ENCODE measurements around the gene CA12.

Gene CA12

GRCh38 chr15:63373866-63374548, 7.6 kb downstream of the CA12 start:
- TF ChIP-seq, protein P1, sequence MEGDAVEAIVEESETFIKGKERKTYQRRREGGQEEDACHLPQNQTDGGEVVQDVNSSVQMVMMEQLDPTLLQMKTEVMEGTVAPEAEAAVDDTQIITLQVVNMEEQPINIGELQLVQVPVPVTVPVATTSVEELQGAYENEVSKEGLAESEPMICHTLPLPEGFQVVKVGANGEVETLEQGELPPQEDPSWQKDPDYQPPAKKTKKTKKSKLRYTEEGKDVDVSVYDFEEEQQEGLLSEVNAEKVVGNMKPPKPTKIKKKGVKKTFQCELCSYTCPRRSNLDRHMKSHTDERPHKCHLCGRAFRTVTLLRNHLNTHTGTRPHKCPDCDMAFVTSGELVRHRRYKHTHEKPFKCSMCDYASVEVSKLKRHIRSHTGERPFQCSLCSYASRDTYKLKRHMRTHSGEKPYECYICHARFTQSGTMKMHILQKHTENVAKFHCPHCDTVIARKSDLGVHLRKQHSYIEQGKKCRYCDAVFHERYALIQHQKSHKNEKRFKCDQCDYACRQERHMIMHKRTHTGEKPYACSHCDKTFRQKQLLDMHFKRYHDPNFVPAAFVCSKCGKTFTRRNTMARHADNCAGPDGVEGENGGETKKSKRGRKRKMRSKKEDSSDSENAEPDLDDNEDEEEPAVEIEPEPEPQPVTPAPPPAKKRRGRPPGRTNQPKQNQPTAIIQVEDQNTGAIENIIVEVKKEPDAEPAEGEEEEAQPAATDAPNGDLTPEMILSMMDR (IDR thresholded peaks at IDR 0.05; ENCODE audit: insufficient read depth, low read length) = no peak
- TF ChIP-seq REST (IDR thresholded peaks at IDR 0.05; ENCODE audit: insufficient replicate concordance, low read depth) = no peak
- TF ChIP-seq GABPA (IDR thresholded peaks at IDR 0.05; ENCODE audit: low read depth) = no peak
- no peak for TF ChIP-seq POLR2AphosphoS5 (IDR thresholded peaks at IDR 0.05; ENCODE audit: low read depth)
- TF ChIP-seq SPI1 (IDR thresholded peaks at IDR 0.05; ENCODE audit: borderline replicate concordance, low read depth) = no peak
- Histone ChIP-seq H3K27me3 (ENCODE audit: insufficient read depth, poor library complexity, severe bottlenecking) (no peaks in the 10 kb centered on the region), H3K4me3 (replicated peaks; ENCODE audit: insufficient read depth, low read length) (no peak overlapping the region), H3K27ac (replicated peaks) (no peak overlapping the region)
- DNase-seq (ENCODE audit: low read depth in 1 of 2, low spot score in 1 of 2) = no peak

- H3K27me3 ChIP-seq (ENCODE audit: insufficient read depth, poor library complexity, severe bottlenecking) = no peaks in the 10 kb centered on the region
- TF ChIP-seq SPI1 (IDR thresholded peaks at IDR 0.05; ENCODE audit: borderline replicate concordance, low read depth) = no peak
- H3K4me3 ChIP-seq (replicated peaks; ENCODE audit: insufficient read depth, low read length) = no peak overlapping the region
- no peak for DNase-seq (ENCODE audit: low read depth in 1 of 2, low spot score in 1 of 2)
- no peak overlapping the region for H3K27ac ChIP-seq (replicated peaks)
Measured at GRCh38 chr15:63373330-63373729, 8.3 kb downstream of the CA12 start.

DNA sequence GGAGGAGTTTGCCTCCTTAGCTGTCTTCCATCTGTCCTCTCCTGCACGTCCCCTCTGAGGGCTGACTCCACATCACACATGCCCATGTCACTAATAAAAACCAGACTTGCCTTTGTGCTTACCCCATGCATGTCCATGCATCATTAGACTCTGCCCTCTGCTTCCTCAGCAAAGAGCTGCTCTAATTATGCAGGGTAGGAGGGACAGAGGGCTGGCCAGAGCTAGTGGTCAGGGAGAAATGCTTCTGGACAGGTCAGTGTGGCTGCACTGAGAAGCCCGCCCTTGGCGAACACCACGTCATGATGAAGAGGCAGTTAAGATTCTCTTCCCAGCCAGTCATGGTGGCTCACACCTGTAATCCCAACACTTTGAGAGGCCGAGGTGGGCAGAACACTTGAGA, 8.9 kb downstream of the CA12 start:
- H3K4me3 ChIP-seq (replicated peaks; ENCODE audit: insufficient read depth, low read length) = no peak overlapping the region
- no peak overlapping the region for H3K27ac ChIP-seq (replicated peaks)
- DNase-seq (ENCODE audit: low read depth in 1 of 2, low spot score in 1 of 2) = no peak
- no peaks in the 10 kb centered on the region for H3K27me3 ChIP-seq (ENCODE audit: insufficient read depth, poor library complexity, severe bottlenecking)
- TF ChIP-seq, protein P1 (IDR thresholded peaks at IDR 0.05; ENCODE audit: insufficient read depth, low read length) = no peak

GRCh38 chr15:63372018-63372705, 9.5 kb downstream of the CA12 start:
- no peak for TF ChIP-seq POLR2AphosphoS5 (IDR thresholded peaks at IDR 0.05; ENCODE audit: low read depth)
- TF ChIP-seq, protein P1 (IDR thresholded peaks at IDR 0.05; ENCODE audit: insufficient read depth, low read length) = no peak
- TF ChIP-seq GABPA (IDR thresholded peaks at IDR 0.05; ENCODE audit: low read depth) = no peak
- no peak for TF ChIP-seq SPI1 (IDR thresholded peaks at IDR 0.05; ENCODE audit: borderline replicate concordance, low read depth)
- no peak for TF ChIP-seq REST (IDR thresholded peaks at IDR 0.05; ENCODE audit: insufficient replicate concordance, low read depth)
- Histone ChIP-seq H3K27me3 (ENCODE audit: insufficient read depth, poor library complexity, severe bottlenecking) (no peaks in the 10 kb centered on the region), H3K27ac (replicated peaks) (no peak overlapping the region), H3K4me3 (replicated peaks; ENCODE audit: insufficient read depth, low read length) (no peak overlapping the region)
- peak; percentile 59 to 65 for DNase-seq (ENCODE audit: low read depth in 1 of 2, low spot score in 1 of 2)
